GM23248 (cell line): Measurements from ENCODE around the gene PRICKLE2.

Experiments
- EZH2 ChIP-seq: fragments of 200-600 bp; sonication (generic); IDR thresholded peaks from 2 replicates; pipeline ENCODE4 v1.6.1; 2018; ENCODE audit warnings: antibody characterized with exemption, mild to moderate bottlenecking; ENCODE audit not compliant: insufficient read depth, poor library complexity, severe bottlenecking
- EZH2phosphoT487 ChIP-seq: fragments of 200-600 bp; sonication (generic); IDR thresholded peaks from 2 replicates; pipeline ENCODE4 v1.6.1; 2018; ENCODE audit warnings: antibody characterized with exemption, moderate library complexity, mild to moderate bottlenecking, low read depth; ENCODE audit not compliant: insufficient read depth

DNA sequence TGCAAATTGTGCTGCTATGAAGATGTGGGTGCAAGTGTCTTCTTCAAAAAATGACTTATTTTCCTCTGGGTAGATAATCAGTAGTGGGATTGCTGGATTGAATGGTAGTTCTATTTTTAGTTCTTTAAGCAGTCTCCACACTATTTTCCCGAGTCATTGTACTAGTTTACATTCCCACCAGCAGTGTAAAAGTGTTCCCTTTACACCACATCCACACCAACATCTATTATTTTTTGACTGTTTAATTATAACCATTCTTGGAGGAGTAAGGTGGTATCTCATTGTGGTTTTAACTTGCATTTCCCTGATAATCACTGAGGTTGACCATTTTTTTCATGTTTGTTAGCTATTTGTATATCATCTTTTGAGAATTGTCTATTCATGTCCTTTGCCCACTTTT lies 182.3 kb downstream of the PRICKLE2 start:
- TF ChIP-seq EZH2 (no peak), EZH2phosphoT487 (no peak)
